HepG2 (cell line): ENCODE data around the gene RITA1. TPM values are rescaled to one million over a fixed set of nuclear protein-coding genes. Genes with fewer than 3 reads are reported as not detected.
A peak's percentile ranks its signal among the peaks of the same experiment; 100 is the strongest.

ENCODE experiments used
- CREB1 ChIP-seq, 2 experiments: fragments of 450-650 bp in 1 of 2; IDR thresholded peaks; 2 replicates each; pipeline ENCODE4 v1.6.1; 2016 to 2017; ENCODE audit warnings: control low read depth in 1 of 2, mild to moderate bottlenecking in 1 of 2, missing compliant biosample characterization in 1 of 2, missing genetic modification characterization in 1 of 2
- ETV5 ChIP-seq: IDR thresholded peaks from 2 replicates; pipeline ENCODE4 v1.6.1; 2018; ENCODE audit warnings: missing biosample characterization, missing genetic modification reagents, inconsistent platforms, borderline replicate concordance
- FOXA3 ChIP-seq: IDR thresholded peaks from 2 replicates; pipeline ENCODE4 v1.6.1; 2016; ENCODE audit warnings: missing genetic modification reagents, missing compliant biosample characterization
- FOXK1 ChIP-seq: sonication (generic); formaldehyde crosslinking; IDR thresholded peaks from 2 replicates; pipeline ENCODE4 v1.4.0; 2020; ENCODE audit warnings: low read depth, missing genetic modification reagents, borderline replicate concordance
- RFX1 ChIP-seq: fragments of 450-650 bp; IDR thresholded peaks from 2 replicates; pipeline ENCODE4 v1.6.1; 2017
- RFX3 ChIP-seq: IDR thresholded peaks from 2 replicates; pipeline ENCODE4 v1.6.1; 2016; ENCODE audit warnings: missing biosample characterization, missing genetic modification reagents
- SIN3A ChIP-seq: IDR thresholded peaks from 2 replicates; pipeline ENCODE4 v1.6.1; 2011; ENCODE audit warnings: low read depth, mild to moderate bottlenecking, control low read depth, low read length, borderline replicate concordance
- SRSF1 ChIP-seq: fragments of 200-400 bp; formaldehyde crosslinking; optimal IDR thresholded peaks from 2 replicates; pipeline ENCODE3; 2017; ENCODE audit warnings: mild to moderate bottlenecking, low read depth, low read length, moderate library complexity
- TBX3 ChIP-seq: fragments of 450-650 bp; IDR thresholded peaks from 2 replicates; pipeline ENCODE4 v1.6.1; 2017; ENCODE audit warnings: antibody characterized with exemption, mild to moderate bottlenecking, inconsistent platforms, borderline replicate concordance
- ZNF280B ChIP-seq: sonication (generic); formaldehyde crosslinking; IDR thresholded peaks from 2 replicates; pipeline ENCODE4 v1.5.0; 2020; ENCODE audit warnings: missing genetic modification reagents, mild to moderate bottlenecking, borderline replicate concordance
- ZNF3 ChIP-seq: IDR thresholded peaks from 2 replicates; pipeline ENCODE4 v1.7.0; 2017; ENCODE audit warnings: inconsistent platforms
- polyA plus RNA-seq, 8 experiments: library from polyadenylated mRNA; depleted of rRNA in 3 of 8; stranded (reverse) in 7 of 8; unstranded in 1 of 8; fragments of >200 nt; fragmentation: Illumina TruSeq in 4 of 8; extraction: Trizol in 4 of 8; gene quantifications; 2 replicates each; pipeline versions ENCODE4 v1.2.1 to v1.2.3, GENCODE V29; 2011 to 2016; ENCODE audit warnings: low read depth in 4 of 8, missing spikeins in 1 of 8, mixed read lengths in 1 of 8; ENCODE audit not compliant: insufficient read depth in 1 of 8
- total RNA-seq, 5 experiments: library from RNA; depleted of rRNA; stranded (reverse); fragments of >200 nt; fragmentation: Illumina TruSeq; extraction: Trizol; gene quantifications; 2 replicates each; pipeline ENCODE4 v1.2.3, GENCODE V29; 2016; ENCODE audit warnings: low read depth in 1 of 5
- TF ChIP-seq, protein P1 (sequence below): sonication (generic); IDR thresholded peaks from 2 replicates; pipeline ENCODE4 v1.6.1; 2016; ENCODE audit warnings: low read depth, borderline replicate concordance
- TF ChIP-seq, protein P2 (sequence below): IDR thresholded peaks from 2 replicates; pipeline ENCODE4 v1.6.1; 2012; ENCODE audit warnings: low read length, improper control_type of control experiment
- TF ChIP-seq, protein P3 (sequence below), 2 experiments: sonication (generic) in 1 of 2; formaldehyde crosslinking in 1 of 2; IDR thresholded peaks; 2 replicates each; pipeline versions ENCODE4 v1.4.0 to v1.6.1; 2016 to 2020; ENCODE audit warnings: borderline replicate concordance in 1 of 2, low read depth in 1 of 2, mild to moderate bottlenecking in 1 of 2, missing genetic modification reagents in 1 of 2
- TF ChIP-seq, protein P4 (sequence below): sonication (generic); formaldehyde crosslinking; IDR thresholded peaks from 2 replicates; pipeline ENCODE4 v1.9.0; 2022; ENCODE audit warnings: missing genetic modification reagents, mild to moderate bottlenecking, borderline replicate concordance

The RITA1 gene
- total and polyA plus RNA-seq, 2 of the 13 experiments (the other 11 are each of a cell fraction or from before 2014, with no cell fraction given): 12.4 to 28.9 TPM

GRCh38 chr12:113220593-113221180 lies 35.2 kb downstream of the RITA1 start (continued):
- TF ChIP-seq ZNF280B (peak; percentile 31; the same call in 1 of the 2 replicates), RFX3 (CRISPR knock-in tag) (peak; percentile 82), FOXA3 (CRISPR knock-in tag) (no peak), FOXK1 (peak; percentile 10; the same call in 1 of the 2 replicates), SRSF1 (peak; percentile 29), CREB1 (IDR thresholded peaks at IDR 0.05) (no peak), CREB1 (CRISPR knock-in tag; IDR thresholded peaks at IDR 0.05) (0 out of 2 replicates have a peak, but pooled peaks have one; percentile 46), SIN3A (peak; percentile 68; the same call in 1 of the 2 replicates), ETV5 (CRISPR knock-in tag) (no peak), TBX3 (0 out of 2 replicates have a peak, but pooled peaks have one; percentile 50), RFX1 (peak; percentile 90), ZNF3 (CRISPR knock-in tag) (no peak)
- TF ChIP-seq, protein P1, sequence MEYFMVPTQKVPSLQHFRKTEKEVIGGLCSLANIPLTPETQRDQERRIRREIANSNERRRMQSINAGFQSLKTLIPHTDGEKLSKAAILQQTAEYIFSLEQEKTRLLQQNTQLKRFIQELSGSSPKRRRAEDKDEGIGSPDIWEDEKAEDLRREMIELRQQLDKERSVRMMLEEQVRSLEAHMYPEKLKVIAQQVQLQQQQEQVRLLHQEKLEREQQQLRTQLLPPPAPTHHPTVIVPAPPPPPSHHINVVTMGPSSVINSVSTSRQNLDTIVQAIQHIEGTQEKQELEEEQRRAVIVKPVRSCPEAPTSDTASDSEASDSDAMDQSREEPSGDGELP: peak; percentile 11; the same call in 1 of the 2 replicates
- TF ChIP-seq, protein P2, sequence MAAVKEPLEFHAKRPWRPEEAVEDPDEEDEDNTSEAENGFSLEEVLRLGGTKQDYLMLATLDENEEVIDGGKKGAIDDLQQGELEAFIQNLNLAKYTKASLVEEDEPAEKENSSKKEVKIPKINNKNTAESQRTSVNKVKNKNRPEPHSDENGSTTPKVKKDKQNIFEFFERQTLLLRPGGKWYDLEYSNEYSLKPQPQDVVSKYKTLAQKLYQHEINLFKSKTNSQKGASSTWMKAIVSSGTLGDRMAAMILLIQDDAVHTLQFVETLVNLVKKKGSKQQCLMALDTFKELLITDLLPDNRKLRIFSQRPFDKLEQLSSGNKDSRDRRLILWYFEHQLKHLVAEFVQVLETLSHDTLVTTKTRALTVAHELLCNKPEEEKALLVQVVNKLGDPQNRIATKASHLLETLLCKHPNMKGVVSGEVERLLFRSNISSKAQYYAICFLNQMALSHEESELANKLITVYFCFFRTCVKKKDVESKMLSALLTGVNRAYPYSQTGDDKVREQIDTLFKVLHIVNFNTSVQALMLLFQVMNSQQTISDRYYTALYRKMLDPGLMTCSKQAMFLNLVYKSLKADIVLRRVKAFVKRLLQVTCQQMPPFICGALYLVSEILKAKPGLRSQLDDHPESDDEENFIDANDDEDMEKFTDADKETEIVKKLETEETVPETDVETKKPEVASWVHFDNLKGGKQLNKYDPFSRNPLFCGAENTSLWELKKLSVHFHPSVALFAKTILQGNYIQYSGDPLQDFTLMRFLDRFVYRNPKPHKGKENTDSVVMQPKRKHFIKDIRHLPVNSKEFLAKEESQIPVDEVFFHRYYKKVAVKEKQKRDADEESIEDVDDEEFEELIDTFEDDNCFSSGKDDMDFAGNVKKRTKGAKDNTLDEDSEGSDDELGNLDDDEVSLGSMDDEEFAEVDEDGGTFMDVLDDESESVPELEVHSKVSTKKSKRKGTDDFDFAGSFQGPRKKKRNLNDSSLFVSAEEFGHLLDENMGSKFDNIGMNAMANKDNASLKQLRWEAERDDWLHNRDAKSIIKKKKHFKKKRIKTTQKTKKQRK: peak; percentile 82; the same call in 1 of the 2 replicates
- TF ChIP-seq, protein P3, sequence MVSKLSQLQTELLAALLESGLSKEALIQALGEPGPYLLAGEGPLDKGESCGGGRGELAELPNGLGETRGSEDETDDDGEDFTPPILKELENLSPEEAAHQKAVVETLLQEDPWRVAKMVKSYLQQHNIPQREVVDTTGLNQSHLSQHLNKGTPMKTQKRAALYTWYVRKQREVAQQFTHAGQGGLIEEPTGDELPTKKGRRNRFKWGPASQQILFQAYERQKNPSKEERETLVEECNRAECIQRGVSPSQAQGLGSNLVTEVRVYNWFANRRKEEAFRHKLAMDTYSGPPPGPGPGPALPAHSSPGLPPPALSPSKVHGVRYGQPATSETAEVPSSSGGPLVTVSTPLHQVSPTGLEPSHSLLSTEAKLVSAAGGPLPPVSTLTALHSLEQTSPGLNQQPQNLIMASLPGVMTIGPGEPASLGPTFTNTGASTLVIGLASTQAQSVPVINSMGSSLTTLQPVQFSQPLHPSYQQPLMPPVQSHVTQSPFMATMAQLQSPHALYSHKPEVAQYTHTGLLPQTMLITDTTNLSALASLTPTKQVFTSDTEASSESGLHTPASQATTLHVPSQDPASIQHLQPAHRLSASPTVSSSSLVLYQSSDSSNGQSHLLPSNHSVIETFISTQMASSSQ (IDR thresholded peaks at IDR 0.05; ENCODE audit: low read depth): no peak
- TF ChIP-seq, protein P3 (CRISPR knock-in tag; IDR thresholded peaks at IDR 0.05; ENCODE audit: borderline replicate concordance): no peak
- TF ChIP-seq, protein P4, sequence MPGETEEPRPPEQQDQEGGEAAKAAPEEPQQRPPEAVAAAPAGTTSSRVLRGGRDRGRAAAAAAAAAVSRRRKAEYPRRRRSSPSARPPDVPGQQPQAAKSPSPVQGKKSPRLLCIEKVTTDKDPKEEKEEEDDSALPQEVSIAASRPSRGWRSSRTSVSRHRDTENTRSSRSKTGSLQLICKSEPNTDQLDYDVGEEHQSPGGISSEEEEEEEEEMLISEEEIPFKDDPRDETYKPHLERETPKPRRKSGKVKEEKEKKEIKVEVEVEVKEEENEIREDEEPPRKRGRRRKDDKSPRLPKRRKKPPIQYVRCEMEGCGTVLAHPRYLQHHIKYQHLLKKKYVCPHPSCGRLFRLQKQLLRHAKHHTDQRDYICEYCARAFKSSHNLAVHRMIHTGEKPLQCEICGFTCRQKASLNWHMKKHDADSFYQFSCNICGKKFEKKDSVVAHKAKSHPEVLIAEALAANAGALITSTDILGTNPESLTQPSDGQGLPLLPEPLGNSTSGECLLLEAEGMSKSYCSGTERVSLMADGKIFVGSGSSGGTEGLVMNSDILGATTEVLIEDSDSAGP (CRISPR knock-in tag): peak; percentile 14; the same call in 1 of the 2 replicates
